Activated naive CD8-positive, alpha-beta T cell treated with anti-CD3 and anti-CD28 coated beads, Interleukin-2, amount 50 U/mL, for 24 hours (primary cell): Measurements from ENCODE around the gene HECW1.
"Not testable (repeated sequence)": the region's sequence is repeated elsewhere in the genome, so short reads cannot be mapped to it uniquely, and the experiment has no call there.

Experiments
- ATAC-seq: fragments of 150-1000 bp; cut with Tn5 transposase; one replicate; pipeline ENCODE4 v1.10.0; 2021
- DNase-seq: peaks from one replicate; pipeline ENCODE4 v3.0.0; 2021
- H3K27ac Mint-ChIP-seq: one replicate; pipeline ENCODE4 v1.8.0; 2021; ENCODE audit warnings: mild to moderate bottlenecking, mixed read lengths
- H3K27me3 Mint-ChIP-seq: one replicate; pipeline ENCODE4 v1.8.0; 2021; ENCODE audit warnings: mixed read lengths
- H3K36me3 Mint-ChIP-seq: one replicate; pipeline ENCODE4 v1.8.0; 2021; ENCODE audit warnings: low read depth, mixed read lengths
- H3K4me1 Mint-ChIP-seq: one replicate; pipeline ENCODE4 v1.8.0; 2021; ENCODE audit warnings: mixed read lengths
- H3K4me3 Mint-ChIP-seq: one replicate; pipeline ENCODE4 v1.8.0; 2021; ENCODE audit warnings: mild to moderate bottlenecking, moderate library complexity, mixed read lengths
- H3K9me3 Mint-ChIP-seq: one replicate; pipeline ENCODE4 v1.8.0; 2021; ENCODE audit warnings: mixed read lengths

Gene HECW1

GRCh38 chr7:43121973-43122372, 9.5 kb downstream of the HECW1 start:
- no peak overlapping the region for H3K4me3 Mint-ChIP-seq
- peaks cover 16% of the 10 kb centered on the region for H3K27me3 Mint-ChIP-seq
- no peaks in the 10 kb centered on the region for H3K4me1 Mint-ChIP-seq
- H3K9me3 Mint-ChIP-seq = no peaks in the 10 kb centered on the region
- ATAC-seq (no peak), DNase-seq (no peak)
- H3K27ac Mint-ChIP-seq = no peak overlapping the region
- H3K36me3 Mint-ChIP-seq = no peaks in the 10 kb centered on the region

- Mint-ChIP-seq H3K4me1 (no peaks in the 10 kb centered on the region), H3K27ac (no peak overlapping the region), H3K9me3 (no peaks in the 10 kb centered on the region), H3K4me3 (no peak overlapping the region), H3K27me3 (peaks cover 5% of the 10 kb centered on the region), H3K36me3 (no peaks in the 10 kb centered on the region)
- ATAC-seq (no peak), DNase-seq (no peak)
Observed at GRCh38 chr7:43123457-43123856, 11.0 kb downstream of the HECW1 start.

- no peaks in the 10 kb centered on the region for H3K9me3 Mint-ChIP-seq
- no peak overlapping the region for H3K4me3 Mint-ChIP-seq
- H3K27me3 Mint-ChIP-seq = peaks cover 5% of the 10 kb centered on the region
- H3K36me3 Mint-ChIP-seq = no peaks in the 10 kb centered on the region
- no peaks in the 10 kb centered on the region for H3K4me1 Mint-ChIP-seq
- DNase-seq (no peak), ATAC-seq (no peak)
- H3K27ac Mint-ChIP-seq = no peak overlapping the region
Observed at GRCh38 chr7:43124388-43124787, 11.9 kb downstream of the HECW1 start.

- Mint-ChIP-seq H3K27ac (no peak overlapping the region), H3K4me1 (no peaks in the 10 kb centered on the region), H3K36me3 (no peaks in the 10 kb centered on the region), H3K9me3 (no peaks in the 10 kb centered on the region), H3K27me3 (peaks cover 3% of the 10 kb centered on the region), H3K4me3 (no peak overlapping the region)
- ATAC-seq (no peak), DNase-seq (no peak)
Observed at GRCh38 chr7:43130347-43130746, 17.9 kb downstream of the HECW1 start.

- no peak for ATAC-seq
- Mint-ChIP-seq H3K4me1 (no peaks in the 10 kb centered on the region), H3K4me3 (no peak overlapping the region), H3K9me3 (no peaks in the 10 kb centered on the region), H3K27ac (no peak overlapping the region), H3K27me3 (peaks cover 15% of the 10 kb centered on the region), H3K36me3 (no peaks in the 10 kb centered on the region)
- no peak for DNase-seq
Observed at GRCh38 chr7:43135129-43135528, 22.7 kb downstream of the HECW1 start.

- no peak for DNase-seq
- H3K27ac Mint-ChIP-seq = no peak overlapping the region
- no peaks in the 10 kb centered on the region for H3K4me1 Mint-ChIP-seq
- no peaks in the 10 kb centered on the region for H3K9me3 Mint-ChIP-seq
- no peaks in the 10 kb centered on the region for H3K36me3 Mint-ChIP-seq
- peaks cover 17% of the 10 kb centered on the region for H3K27me3 Mint-ChIP-seq
- no peak overlapping the region for H3K4me3 Mint-ChIP-seq
- no peak for ATAC-seq
Observed at GRCh38 chr7:43136064-43136463, 23.6 kb downstream of the HECW1 start.

- ATAC-seq = not testable (repeated sequence)
Observed at GRCh38 chr7:43137121-43137744, 24.8 kb downstream of the HECW1 start.

GRCh38 chr7:43137811-43138210, 25.4 kb downstream of the HECW1 start:
- no peak for DNase-seq
- Mint-ChIP-seq H3K4me1 (no peaks in the 10 kb centered on the region), H3K9me3 (no peaks in the 10 kb centered on the region), H3K27ac (no peak overlapping the region), H3K27me3 (peaks cover 20% of the 10 kb centered on the region), H3K36me3 (no peaks in the 10 kb centered on the region), H3K4me3 (no peak overlapping the region)
- ATAC-seq = no peak

More at GRCh38 chr7:43137121-43137744, 24.8 kb downstream of the HECW1 start:
- H3K9me3 Mint-ChIP-seq, H3K4me3 Mint-ChIP-seq, H3K27ac Mint-ChIP-seq, H3K36me3 Mint-ChIP-seq, DNase-seq, H3K4me1 Mint-ChIP-seq: not testable (repeated sequence)
- peaks cover 20% of the 10 kb centered on the region for H3K27me3 Mint-ChIP-seq

- no peaks in the 10 kb centered on the region for H3K36me3 Mint-ChIP-seq
- H3K4me1 Mint-ChIP-seq = no peaks in the 10 kb centered on the region
Observed at GRCh38 chr7:43138710-43139109, 26.3 kb downstream of the HECW1 start.

GRCh38 chr7:43139137-43139536, 26.7 kb downstream of the HECW1 start:
- Mint-ChIP-seq H3K27me3 (peaks cover 17% of the 10 kb centered on the region), H3K4me1 (no peaks in the 10 kb centered on the region), H3K4me3 (no peak overlapping the region), H3K36me3 (no peaks in the 10 kb centered on the region), H3K27ac (no peak overlapping the region), H3K9me3 (no peaks in the 10 kb centered on the region)
- ATAC-seq (no peak), DNase-seq (no peak)

More at GRCh38 chr7:43138710-43139109, 26.3 kb downstream of the HECW1 start:
- Mint-ChIP-seq H3K9me3 (no peaks in the 10 kb centered on the region), H3K27me3 (peaks cover 17% of the 10 kb centered on the region), H3K4me3 (no peak overlapping the region), H3K27ac (no peak overlapping the region)
- no peak for DNase-seq
- no peak for ATAC-seq

GRCh38 chr7:43140186-43140585, 27.7 kb downstream of the HECW1 start:
- ATAC-seq = no peak
- peaks cover 20% of the 10 kb centered on the region for H3K27me3 Mint-ChIP-seq
- H3K4me3 Mint-ChIP-seq = no peak overlapping the region
- no peaks in the 10 kb centered on the region for H3K4me1 Mint-ChIP-seq
- DNase-seq = no peak
- H3K36me3 Mint-ChIP-seq = no peaks in the 10 kb centered on the region
- H3K27ac Mint-ChIP-seq = no peak overlapping the region
- no peaks in the 10 kb centered on the region for H3K9me3 Mint-ChIP-seq

- no peak for ATAC-seq
- H3K27ac Mint-ChIP-seq = no peak overlapping the region
- no peak overlapping the region for H3K4me3 Mint-ChIP-seq
Observed at GRCh38 chr7:43141091-43141490, 28.6 kb downstream of the HECW1 start.

GRCh38 chr7:43142703-43143102, 30.3 kb downstream of the HECW1 start:
- no peaks in the 10 kb centered on the region for H3K36me3 Mint-ChIP-seq
- DNase-seq (no peak), ATAC-seq (no peak)
- no peaks in the 10 kb centered on the region for H3K9me3 Mint-ChIP-seq
- no peak overlapping the region for H3K4me3 Mint-ChIP-seq
- H3K27ac Mint-ChIP-seq = no peak overlapping the region
- no peaks in the 10 kb centered on the region for H3K4me1 Mint-ChIP-seq
- H3K27me3 Mint-ChIP-seq = peaks cover 17% of the 10 kb centered on the region

More at GRCh38 chr7:43141091-43141490, 28.6 kb downstream of the HECW1 start:
- H3K27me3 Mint-ChIP-seq = peaks cover 20% of the 10 kb centered on the region
- no peak for DNase-seq
- H3K9me3 Mint-ChIP-seq = no peaks in the 10 kb centered on the region
- H3K36me3 Mint-ChIP-seq = no peaks in the 10 kb centered on the region
- no peaks in the 10 kb centered on the region for H3K4me1 Mint-ChIP-seq

- H3K4me1 Mint-ChIP-seq = no peaks in the 10 kb centered on the region
- no peak for DNase-seq
- no peaks in the 10 kb centered on the region for H3K36me3 Mint-ChIP-seq
- H3K4me3 Mint-ChIP-seq = no peak overlapping the region
- H3K27ac Mint-ChIP-seq = no peak overlapping the region
- H3K27me3 Mint-ChIP-seq = peaks cover 11% of the 10 kb centered on the region
- ATAC-seq = no peak
- no peaks in the 10 kb centered on the region for H3K9me3 Mint-ChIP-seq
Observed at GRCh38 chr7:43143918-43144589, 31.6 kb downstream of the HECW1 start.

- Mint-ChIP-seq H3K4me3 (no peak overlapping the region), H3K27ac (no peak overlapping the region), H3K4me1 (no peaks in the 10 kb centered on the region), H3K9me3 (no peaks in the 10 kb centered on the region), H3K36me3 (no peaks in the 10 kb centered on the region), H3K27me3 (peaks cover 11% of the 10 kb centered on the region)
- no peak for DNase-seq
- ATAC-seq = no peak
Observed at GRCh38 chr7:43148161-43148731, 35.8 kb downstream of the HECW1 start.
